Thymus (tissue), 2 donors: ENCODE data around the gene GPANK1. TPM values are rescaled to one million over a fixed set of nuclear protein-coding genes. Genes with fewer than 3 reads are reported as not detected.

Experiments
- polyA plus RNA-seq: library from polyadenylated mRNA; stranded (reverse); fragments of 200-250 nt; gene quantifications from one replicate; pipeline ENCODE4 v1.2.3, GENCODE V29; 2013
- total RNA-seq: library from RNA; stranded (reverse); fragments of 120-200 nt; gene quantifications from one replicate; pipeline ENCODE4 v1.2.4, GENCODE V29; 2013
- donor health status: healthy.

GPANK1 gene
- total and polyA plus RNA-seq, 2 donors: 13.8 to 25.2 TPM

Other genes starting within 250 kb of the GPANK1 start
Only the 30 nearest of the 37 such genes appear.
- gene MCCD1, start 136.0 kb downstream of the GPANK1 start, total RNA-seq: not detected
- gene MCCD1, start 136.0 kb downstream of the GPANK1 start, polyA plus RNA-seq: not detected
- gene DDX39B, start 123.0 kb downstream of the GPANK1 start, total RNA-seq: 305 TPM
- 761 TPM for gene DDX39B, start 123.0 kb downstream of the GPANK1 start, polyA plus RNA-seq
- 3.3 TPM for gene ATP6V1G2, start 118.4 kb downstream of the GPANK1 start, total RNA-seq
- gene ATP6V1G2, start 118.4 kb downstream of the GPANK1 start, polyA plus RNA-seq: 2.5 TPM
- 15.4 TPM for gene NFKBIL1, start 117.4 kb downstream of the GPANK1 start, total RNA-seq
- gene NFKBIL1, start 117.4 kb downstream of the GPANK1 start, polyA plus RNA-seq: 23.6 TPM
- gene LTA, start 92.7 kb downstream of the GPANK1 start, total RNA-seq: 8.9 TPM
- gene LTA, start 92.7 kb downstream of the GPANK1 start, polyA plus RNA-seq: 2.2 TPM
- 3.5 TPM for gene TNF, start 89.4 kb downstream of the GPANK1 start, total RNA-seq
- gene TNF, start 89.4 kb downstream of the GPANK1 start, polyA plus RNA-seq: 1.4 TPM
- gene LTB, start 82.6 kb downstream of the GPANK1 start, total RNA-seq: 337 TPM
- 128 TPM for gene LTB, start 82.6 kb downstream of the GPANK1 start, polyA plus RNA-seq
- 134 TPM for gene LST1, start 78.7 kb downstream of the GPANK1 start, total RNA-seq
- 32.4 TPM for gene LST1, start 78.7 kb downstream of the GPANK1 start, polyA plus RNA-seq
- gene NCR3, start 72.0 kb downstream of the GPANK1 start, total RNA-seq: 2.7 TPM
- gene NCR3, start 72.0 kb downstream of the GPANK1 start, polyA plus RNA-seq: 2.4 TPM
- 558 TPM for gene AIF1, start 49.8 kb downstream of the GPANK1 start, total RNA-seq
- gene AIF1, start 49.8 kb downstream of the GPANK1 start, polyA plus RNA-seq: 198 TPM
- gene PRRC2A, start 44.3 kb downstream of the GPANK1 start, total RNA-seq: 35.3 TPM
- gene PRRC2A, start 44.3 kb downstream of the GPANK1 start, polyA plus RNA-seq: 148 TPM
- 101 TPM for gene BAG6, start 12.3 kb downstream of the GPANK1 start, total RNA-seq
- gene BAG6, start 12.3 kb downstream of the GPANK1 start, polyA plus RNA-seq: 271 TPM
- 6.1 TPM for gene APOM, start 9.1 kb downstream of the GPANK1 start, total RNA-seq
- gene APOM, start 9.1 kb downstream of the GPANK1 start, polyA plus RNA-seq: 9.1 TPM
- 19.1 TPM for gene C6orf47, start 4.2 kb downstream of the GPANK1 start, total RNA-seq
- 16.7 TPM for gene C6orf47, start 4.2 kb downstream of the GPANK1 start, polyA plus RNA-seq
- 169 TPM for gene CSNK2B, start 1.1 kb upstream of the GPANK1 start, total RNA-seq
- gene CSNK2B, start 1.1 kb upstream of the GPANK1 start, polyA plus RNA-seq: 169 TPM
- 2.3 TPM for gene LY6G5B, start 5.0 kb upstream of the GPANK1 start, total RNA-seq
- 6.5 TPM for gene LY6G5B, start 5.0 kb upstream of the GPANK1 start, polyA plus RNA-seq
- gene LY6G5C, start 16.1 kb upstream of the GPANK1 start, total RNA-seq: 0.90 TPM
- 9.1 TPM for gene LY6G5C, start 16.1 kb upstream of the GPANK1 start, polyA plus RNA-seq
- gene ABHD16A, start 38.3 kb upstream of the GPANK1 start, total RNA-seq: 50.0 TPM
- gene ABHD16A, start 38.3 kb upstream of the GPANK1 start, polyA plus RNA-seq: 51.3 TPM
- 0.05 TPM for gene LY6G6F, start 41.9 kb upstream of the GPANK1 start, total RNA-seq
- gene LY6G6F, start 41.9 kb upstream of the GPANK1 start, polyA plus RNA-seq: not detected
- not detected for gene LY6G6D, start 50.4 kb upstream of the GPANK1 start, total RNA-seq
- not detected for gene LY6G6D, start 50.4 kb upstream of the GPANK1 start, polyA plus RNA-seq
- not detected for gene LY6G6C, start 56.7 kb upstream of the GPANK1 start, total RNA-seq
- 7.0 TPM for gene LY6G6C, start 56.7 kb upstream of the GPANK1 start, polyA plus RNA-seq
- gene MPIG6B, start 58.4 kb upstream of the GPANK1 start, total RNA-seq: 0.14 TPM
- 0.32 TPM for gene MPIG6B, start 58.4 kb upstream of the GPANK1 start, polyA plus RNA-seq
- 49.6 TPM for gene DDAH2, start 64.3 kb upstream of the GPANK1 start, total RNA-seq
- gene DDAH2, start 64.3 kb upstream of the GPANK1 start, polyA plus RNA-seq: 105 TPM
- gene CLIC1, start 71.5 kb upstream of the GPANK1 start, total RNA-seq: 431 TPM
- gene CLIC1, start 71.5 kb upstream of the GPANK1 start, polyA plus RNA-seq: 337 TPM
- gene MSH5, start 75.0 kb upstream of the GPANK1 start, total RNA-seq: 8.4 TPM
- 15.2 TPM for gene MSH5, start 75.0 kb upstream of the GPANK1 start, polyA plus RNA-seq
- gene SAPCD1, start 97.7 kb upstream of the GPANK1 start, total RNA-seq: 1.2 TPM
- gene SAPCD1, start 97.7 kb upstream of the GPANK1 start, polyA plus RNA-seq: 9.7 TPM
- 0.76 TPM for gene VWA7, start 112.3 kb upstream of the GPANK1 start, total RNA-seq
- 0.66 TPM for gene VWA7, start 112.3 kb upstream of the GPANK1 start, polyA plus RNA-seq
- gene VARS1, start 130.8 kb upstream of the GPANK1 start, total RNA-seq: 16.6 TPM
- 25.2 TPM for gene VARS1, start 130.8 kb upstream of the GPANK1 start, polyA plus RNA-seq
- gene LSM2, start 142.0 kb upstream of the GPANK1 start, total RNA-seq: 71.8 TPM
- 76.8 TPM for gene LSM2, start 142.0 kb upstream of the GPANK1 start, polyA plus RNA-seq
- gene HSPA1L, start 150.3 kb upstream of the GPANK1 start, total RNA-seq: 1.2 TPM
- 2.4 TPM for gene HSPA1L, start 150.3 kb upstream of the GPANK1 start, polyA plus RNA-seq